Neural cell (in vitro differentiated cells): ENCODE measurements around the gene DLG4. TPM values are rescaled to one million over a fixed set of nuclear protein-coding genes. Genes with fewer than 3 reads are reported as not detected.

Source experiments
- H2AFZ ChIP-seq: fragments of 200-600, 300-800 bp; sonication (generic), shearing (Covaris generic); 2 replicates; pipeline ENCODE4 v1.6.0; 2014; ENCODE audit warnings: low read depth, mild to moderate bottlenecking, antibody characterized with exemption, low read length, moderate library complexity
- H3F3A ChIP-seq: fragments of 200-600 bp; shearing (Covaris generic); 2 replicates; pipeline ENCODE4 v1.6.1; 2016; ENCODE audit warnings: mild to moderate bottlenecking, moderate library complexity, mixed read lengths, antibody characterized with exemption, low read length; ENCODE audit not compliant: insufficient read depth, poor library complexity, severe bottlenecking
- H3K27ac ChIP-seq: fragments of 200-600, 300-800 bp; sonication (generic), shearing (Covaris generic); 2 replicates; pipeline ENCODE4 v1.5.1; 2014; ENCODE audit warnings: mild to moderate bottlenecking, low read length, moderate library complexity
- H3K27me3 ChIP-seq: fragments of 300-800, 200-600 bp; sonication (generic), shearing (Covaris generic); 2 replicates; pipeline ENCODE4 v1.6.0; 2014; ENCODE audit warnings: mild to moderate bottlenecking, low read depth, low read length, moderate library complexity; ENCODE audit not compliant: insufficient read depth
- H3K36me3 ChIP-seq: fragments of 300-800, 200-600 bp; sonication (generic), shearing (Covaris generic); 2 replicates; pipeline ENCODE4 v1.5.1; 2014; ENCODE audit warnings: mild to moderate bottlenecking, antibody characterized with exemption, low read length, moderate library complexity; ENCODE audit not compliant: insufficient read depth
- H3K4me2 ChIP-seq: fragments of 300-800, 200-600 bp; sonication (generic), shearing (Covaris generic); 2 replicates; pipeline ENCODE4 v1.6.0; 2014; ENCODE audit warnings: mild to moderate bottlenecking, low read length
- H3K4me3 ChIP-seq: fragments of 300-800, 200-600 bp; sonication (generic), shearing (Covaris generic); 2 replicates; pipeline ENCODE4 v1.5.1; 2014; ENCODE audit warnings: mild to moderate bottlenecking, low read length, moderate library complexity
- H3K79me2 ChIP-seq: fragments of 200-600 bp; shearing (Covaris generic); replicated peaks from 2 replicates; pipeline ENCODE4 v1.6.0; 2014; ENCODE audit warnings: mild to moderate bottlenecking, low read length, moderate library complexity; ENCODE audit not compliant: insufficient read depth
- H3K9ac ChIP-seq: fragments of 300-800, 200-600 bp; sonication (generic), shearing (Covaris generic); 2 replicates; pipeline ENCODE4 v1.6.1; 2016; ENCODE audit warnings: mild to moderate bottlenecking, low read length, mixed read lengths
- H3K9me2 ChIP-seq: fragments of 200-600 bp; shearing (Covaris generic); 2 replicates; pipeline ENCODE4 v1.6.1; 2016; ENCODE audit warnings: mild to moderate bottlenecking, low read length, mixed read lengths; ENCODE audit not compliant: insufficient read depth
- H3K9me3 ChIP-seq: fragments of 200-600, 300-800 bp; sonication (generic), shearing (Covaris generic); 2 replicates; pipeline ENCODE4 v1.6.1; 2016; ENCODE audit warnings: mild to moderate bottlenecking, mixed run types, low read length, moderate library complexity, mixed read lengths
- H4K20me1 ChIP-seq: fragments of 200-600 bp; shearing (Covaris generic); 2 replicates; pipeline ENCODE4 v1.6.1; 2016; ENCODE audit warnings: mild to moderate bottlenecking, mixed run types; ENCODE audit not compliant: insufficient read depth
- EP300 ChIP-seq: fragments of 450-650 bp; conservative IDR thresholded peaks from 2 replicates; pipeline ENCODE4 v1.6.1; 2014; ENCODE audit warnings: antibody characterized with exemption, mild to moderate bottlenecking, moderate library complexity; ENCODE audit not compliant: poor library complexity, severe bottlenecking
- EZH2 ChIP-seq: fragments of 200-600, 300-800 bp; shearing (Covaris generic), sonication (generic); IDR thresholded peaks from 2 replicates; pipeline ENCODE4 v1.6.1; 2014; ENCODE audit warnings: antibody characterized with exemption, low read length, borderline replicate concordance, mild to moderate bottlenecking; ENCODE audit not compliant: insufficient read depth, poor library complexity, severe bottlenecking
- MXI1 ChIP-seq: fragments of 450-650 bp; conservative IDR thresholded peaks from 2 replicates; pipeline ENCODE4 v1.6.1; 2014; ENCODE audit warnings: antibody characterized with exemption, mild to moderate bottlenecking; ENCODE audit not compliant: poor library complexity, severe bottlenecking
- POLR2AphosphoS5 ChIP-seq: IDR thresholded peaks from 2 replicates; pipeline ENCODE4 v1.6.1; 2012
- RAD21 ChIP-seq: fragments of 450-650 bp; conservative IDR thresholded peaks from 2 replicates; pipeline ENCODE4 v1.6.1; 2014; ENCODE audit warnings: antibody characterized with exemption, mild to moderate bottlenecking, moderate library complexity
- SMC3 ChIP-seq: fragments of 450-650 bp; conservative IDR thresholded peaks from 2 replicates; pipeline ENCODE4 v1.6.1; 2014; ENCODE audit warnings: antibody characterized with exemption, mild to moderate bottlenecking, moderate library complexity; ENCODE audit not compliant: poor library complexity
- TAF1 ChIP-seq: IDR thresholded peaks from 2 replicates; pipeline ENCODE4 v1.6.1; 2012; ENCODE audit warnings: low read depth
- polyA plus RNA-seq: library from polyadenylated mRNA; depleted of rRNA; stranded (reverse); fragments of >200 nt; gene quantifications from 2 replicates; pipeline ENCODE4 v1.2.3, GENCODE V29; 2014
- TF ChIP-seq, protein P1 (sequence below): fragments of 450-650 bp; IDR thresholded peaks from 2 replicates; pipeline ENCODE4 v1.5.1; 2014; ENCODE audit warnings: antibody characterized with exemption, mild to moderate bottlenecking, moderate library complexity; ENCODE audit not compliant: poor library complexity, severe bottlenecking
- TF ChIP-seq, protein P2 (sequence below): IDR thresholded peaks from 2 replicates; pipeline ENCODE4 v1.6.1; 2012; ENCODE audit warnings: borderline replicate concordance

DLG4 gene
- polyA plus RNA-seq, 1 donor from 2014 or later: 126 TPM

DNA sequence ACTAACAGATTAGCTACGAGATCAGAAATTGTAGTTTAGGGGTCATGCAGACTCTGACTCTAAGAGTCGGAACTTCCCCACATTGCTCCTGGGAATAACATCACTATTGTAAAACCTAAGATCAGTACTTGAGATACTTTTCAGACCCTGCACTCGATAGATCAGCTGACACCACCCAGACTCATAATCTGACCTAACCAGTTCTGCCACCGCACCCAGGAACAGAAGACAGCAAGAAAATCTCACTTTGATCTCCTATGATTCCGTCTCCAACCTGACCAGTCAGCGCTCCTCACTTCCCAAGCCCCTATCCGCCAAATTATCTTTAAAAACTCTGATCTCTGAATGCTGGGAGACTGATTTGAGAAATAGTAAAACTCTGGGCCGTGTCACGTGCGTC lies 77.8 kb downstream of the DLG4 start:
- H4K20me1 ChIP-seq: no peaks in the 10 kb centered on the region
- no peak for TF ChIP-seq EP300
- no peak for TF ChIP-seq TAF1
- TF ChIP-seq, protein P1, sequence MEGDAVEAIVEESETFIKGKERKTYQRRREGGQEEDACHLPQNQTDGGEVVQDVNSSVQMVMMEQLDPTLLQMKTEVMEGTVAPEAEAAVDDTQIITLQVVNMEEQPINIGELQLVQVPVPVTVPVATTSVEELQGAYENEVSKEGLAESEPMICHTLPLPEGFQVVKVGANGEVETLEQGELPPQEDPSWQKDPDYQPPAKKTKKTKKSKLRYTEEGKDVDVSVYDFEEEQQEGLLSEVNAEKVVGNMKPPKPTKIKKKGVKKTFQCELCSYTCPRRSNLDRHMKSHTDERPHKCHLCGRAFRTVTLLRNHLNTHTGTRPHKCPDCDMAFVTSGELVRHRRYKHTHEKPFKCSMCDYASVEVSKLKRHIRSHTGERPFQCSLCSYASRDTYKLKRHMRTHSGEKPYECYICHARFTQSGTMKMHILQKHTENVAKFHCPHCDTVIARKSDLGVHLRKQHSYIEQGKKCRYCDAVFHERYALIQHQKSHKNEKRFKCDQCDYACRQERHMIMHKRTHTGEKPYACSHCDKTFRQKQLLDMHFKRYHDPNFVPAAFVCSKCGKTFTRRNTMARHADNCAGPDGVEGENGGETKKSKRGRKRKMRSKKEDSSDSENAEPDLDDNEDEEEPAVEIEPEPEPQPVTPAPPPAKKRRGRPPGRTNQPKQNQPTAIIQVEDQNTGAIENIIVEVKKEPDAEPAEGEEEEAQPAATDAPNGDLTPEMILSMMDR: no peak
- TF ChIP-seq RAD21: no peak
- H2AFZ ChIP-seq: no peak overlapping the region
- H3K4me3 ChIP-seq: no peak overlapping the region
- H3K9me3 ChIP-seq: no peaks in the 10 kb centered on the region
- H3K36me3 ChIP-seq: no peaks in the 10 kb centered on the region
- H3K27me3 ChIP-seq: no peaks in the 10 kb centered on the region
- H3K9ac ChIP-seq: no peak overlapping the region
- H3F3A ChIP-seq: no peaks in the 10 kb centered on the region
- no peaks in the 10 kb centered on the region for H3K9me2 ChIP-seq
- no peaks in the 10 kb centered on the region for H3K79me2 ChIP-seq
- no peak overlapping the region for H3K4me2 ChIP-seq
- no peak overlapping the region for H3K27ac ChIP-seq

DNA sequence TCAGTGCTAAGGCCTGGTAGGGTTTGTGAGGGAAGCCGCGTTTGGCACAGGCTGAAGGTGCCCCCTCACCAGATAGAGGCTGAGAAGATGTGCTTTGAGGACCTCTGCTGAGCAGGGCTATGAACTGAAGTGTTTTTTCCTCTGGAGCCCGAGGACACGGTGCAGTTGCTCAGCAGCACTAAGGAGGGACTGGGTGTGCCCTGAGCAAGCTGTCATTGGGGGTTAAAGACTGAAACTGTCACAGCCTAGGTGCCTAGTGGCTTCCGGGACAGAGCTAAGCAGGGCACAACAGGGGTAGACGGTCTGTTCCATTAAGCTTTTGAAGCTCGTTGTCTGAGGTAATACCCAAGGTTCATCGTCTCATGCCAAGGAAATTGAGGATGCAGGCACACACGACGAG lies 80.2 kb downstream of the DLG4 start:
- TF ChIP-seq MXI1 (no peak), SMC3 (no peak), RAD21 (no peak), POLR2AphosphoS5 (no peak), EP300 (no peak), TAF1 (no peak), EZH2 (no peak)
- TF ChIP-seq, protein P2, sequence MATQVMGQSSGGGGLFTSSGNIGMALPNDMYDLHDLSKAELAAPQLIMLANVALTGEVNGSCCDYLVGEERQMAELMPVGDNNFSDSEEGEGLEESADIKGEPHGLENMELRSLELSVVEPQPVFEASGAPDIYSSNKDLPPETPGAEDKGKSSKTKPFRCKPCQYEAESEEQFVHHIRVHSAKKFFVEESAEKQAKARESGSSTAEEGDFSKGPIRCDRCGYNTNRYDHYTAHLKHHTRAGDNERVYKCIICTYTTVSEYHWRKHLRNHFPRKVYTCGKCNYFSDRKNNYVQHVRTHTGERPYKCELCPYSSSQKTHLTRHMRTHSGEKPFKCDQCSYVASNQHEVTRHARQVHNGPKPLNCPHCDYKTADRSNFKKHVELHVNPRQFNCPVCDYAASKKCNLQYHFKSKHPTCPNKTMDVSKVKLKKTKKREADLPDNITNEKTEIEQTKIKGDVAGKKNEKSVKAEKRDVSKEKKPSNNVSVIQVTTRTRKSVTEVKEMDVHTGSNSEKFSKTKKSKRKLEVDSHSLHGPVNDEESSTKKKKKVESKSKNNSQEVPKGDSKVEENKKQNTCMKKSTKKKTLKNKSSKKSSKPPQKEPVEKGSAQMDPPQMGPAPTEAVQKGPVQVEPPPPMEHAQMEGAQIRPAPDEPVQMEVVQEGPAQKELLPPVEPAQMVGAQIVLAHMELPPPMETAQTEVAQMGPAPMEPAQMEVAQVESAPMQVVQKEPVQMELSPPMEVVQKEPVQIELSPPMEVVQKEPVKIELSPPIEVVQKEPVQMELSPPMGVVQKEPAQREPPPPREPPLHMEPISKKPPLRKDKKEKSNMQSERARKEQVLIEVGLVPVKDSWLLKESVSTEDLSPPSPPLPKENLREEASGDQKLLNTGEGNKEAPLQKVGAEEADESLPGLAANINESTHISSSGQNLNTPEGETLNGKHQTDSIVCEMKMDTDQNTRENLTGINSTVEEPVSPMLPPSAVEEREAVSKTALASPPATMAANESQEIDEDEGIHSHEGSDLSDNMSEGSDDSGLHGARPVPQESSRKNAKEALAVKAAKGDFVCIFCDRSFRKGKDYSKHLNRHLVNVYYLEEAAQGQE: no peak
- TF ChIP-seq, protein P1: no peak
- Histone ChIP-seq H2AFZ (no peak overlapping the region), H3K4me2 (no peak overlapping the region)

More for the DNA sequence above, 80.2 kb downstream of the DLG4 start:
- H3K79me2 ChIP-seq: no peaks in the 10 kb centered on the region
- H3K36me3 ChIP-seq: no peaks in the 10 kb centered on the region
- no peaks in the 10 kb centered on the region for H3K9me2 ChIP-seq
- H3K27ac ChIP-seq: no peak overlapping the region
- H3K27me3 ChIP-seq: no peaks in the 10 kb centered on the region
- H3K9me3 ChIP-seq: no peaks in the 10 kb centered on the region
- H3K9ac ChIP-seq: no peak overlapping the region
- H3F3A ChIP-seq: no peaks in the 10 kb centered on the region
- no peak overlapping the region for H3K4me3 ChIP-seq
- no peaks in the 10 kb centered on the region for H4K20me1 ChIP-seq
